Nephron (organoid): Measurements from ENCODE around the gene TRPM6.
"Not testable (repeated sequence)": the region's sequence is repeated elsewhere in the genome, so short reads cannot be mapped to it uniquely, and the experiment has no call there.

Experiments
- H3K27ac Mint-ChIP-seq, 3 experiments: 2 replicates each; pipeline ENCODE4 v1.8.0; 2020; ENCODE audit warnings: mixed read lengths in 3 of 3, mild to moderate bottlenecking in 2 of 3, moderate library complexity in 1 of 3
- H3K27me3 Mint-ChIP-seq: 2 replicates; pipeline ENCODE4 v1.8.0; 2021; ENCODE audit warnings: low read depth, mild to moderate bottlenecking, moderate library complexity, mixed read lengths
- H3K36me3 Mint-ChIP-seq: 2 replicates; pipeline ENCODE4 v1.8.0; 2020; ENCODE audit warnings: low read depth, mixed read lengths
- H3K4me1 Mint-ChIP-seq: 2 replicates; pipeline ENCODE4 v1.8.0; 2020; ENCODE audit warnings: mixed read lengths
- H3K4me3 Mint-ChIP-seq, 3 experiments: 2 replicates each; pipeline ENCODE4 v1.8.0; 2020; ENCODE audit warnings: mild to moderate bottlenecking in 3 of 3, mixed read lengths in 3 of 3, moderate library complexity in 2 of 3
- H3K9me3 Mint-ChIP-seq: 2 replicates; pipeline ENCODE4 v1.8.0; 2020; ENCODE audit warnings: mixed read lengths
- CTCF ChIP-seq, 3 experiments: fragments of 200-600 bp; sonication (generic); IDR thresholded peaks; one replicate each; pipeline ENCODE4 v1.5.0; 2021; ENCODE audit warnings: antibody characterized with exemption in 3 of 3; ENCODE audit not compliant: unreplicated experiment in 3 of 3

Gene TRPM6

DNA sequence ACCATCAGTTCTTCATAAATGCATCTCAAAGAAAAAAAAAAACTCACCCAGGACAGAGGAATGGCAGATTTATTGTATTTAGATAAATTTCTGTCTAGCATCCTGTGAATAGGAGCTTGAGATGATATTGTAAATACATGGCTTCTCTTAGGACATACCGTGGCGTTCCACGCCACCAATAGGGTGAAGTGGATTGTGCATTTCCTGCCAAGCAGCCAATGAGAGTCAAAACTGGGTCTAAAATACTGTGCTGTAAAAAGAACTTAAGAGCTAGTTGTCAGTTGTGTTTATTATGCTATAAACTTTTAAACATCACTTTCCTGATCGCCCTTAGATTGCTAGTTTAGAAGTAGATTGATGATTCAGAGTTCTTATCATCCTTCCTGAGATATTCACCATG, 20.9 kb upstream of the TRPM6 start:
- Mint-ChIP-seq H3K27ac (no peak overlapping the region), H3K4me1 (no peaks in the 10 kb centered on the region), H3K36me3 (no peaks in the 10 kb centered on the region), H3K27me3 (peaks cover 6% of the 10 kb centered on the region), H3K4me3 (no peak overlapping the region), H3K9me3 (peaks cover 2% of the 10 kb centered on the region)
- no peak for TF ChIP-seq CTCF (IDR thresholded peaks at IDR 0.05; ENCODE audit: unreplicated experiment in 3 of 3)

DNA sequence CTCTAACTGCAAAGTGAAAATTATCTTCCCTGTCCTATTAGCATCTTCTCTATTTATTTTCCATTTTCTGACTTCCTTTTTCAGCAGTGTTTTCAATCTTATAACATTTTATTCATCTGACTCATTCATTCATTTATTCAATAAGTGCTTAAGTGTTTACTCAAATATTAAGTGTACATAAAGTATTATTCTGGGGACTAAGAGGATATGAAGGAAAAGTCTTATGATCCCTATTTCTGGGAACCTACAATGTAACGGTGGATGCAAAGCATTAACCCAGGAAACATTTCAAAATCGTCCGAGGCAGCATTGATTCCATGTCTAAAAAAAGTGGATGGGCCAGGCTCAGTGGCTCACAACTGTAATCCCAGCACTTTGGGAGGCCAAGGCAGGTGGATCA, 19.4 kb upstream of the TRPM6 start:
- no peaks in the 10 kb centered on the region for H3K4me1 Mint-ChIP-seq
- peaks cover 2% of the 10 kb centered on the region for H3K9me3 Mint-ChIP-seq
- H3K27ac Mint-ChIP-seq = no peak overlapping the region
- H3K36me3 Mint-ChIP-seq = no peaks in the 10 kb centered on the region
- peaks cover 6% of the 10 kb centered on the region for H3K27me3 Mint-ChIP-seq
- no peak overlapping the region for H3K4me3 Mint-ChIP-seq
- no peak for TF ChIP-seq CTCF (IDR thresholded peaks at IDR 0.05; ENCODE audit: unreplicated experiment in 3 of 3)

- Mint-ChIP-seq H3K27ac (no peak overlapping the region), H3K4me1 (no peaks in the 10 kb centered on the region), H3K27me3 (peaks cover 6% of the 10 kb centered on the region), H3K9me3 (no peaks in the 10 kb centered on the region), H3K4me3 (no peak overlapping the region), H3K36me3 (no peaks in the 10 kb centered on the region)
- no peak for TF ChIP-seq CTCF (IDR thresholded peaks at IDR 0.05; ENCODE audit: unreplicated experiment in 3 of 3)
Observed at GRCh38 chr9:74901001-74901400, 13.3 kb upstream of the TRPM6 start.

DNA sequence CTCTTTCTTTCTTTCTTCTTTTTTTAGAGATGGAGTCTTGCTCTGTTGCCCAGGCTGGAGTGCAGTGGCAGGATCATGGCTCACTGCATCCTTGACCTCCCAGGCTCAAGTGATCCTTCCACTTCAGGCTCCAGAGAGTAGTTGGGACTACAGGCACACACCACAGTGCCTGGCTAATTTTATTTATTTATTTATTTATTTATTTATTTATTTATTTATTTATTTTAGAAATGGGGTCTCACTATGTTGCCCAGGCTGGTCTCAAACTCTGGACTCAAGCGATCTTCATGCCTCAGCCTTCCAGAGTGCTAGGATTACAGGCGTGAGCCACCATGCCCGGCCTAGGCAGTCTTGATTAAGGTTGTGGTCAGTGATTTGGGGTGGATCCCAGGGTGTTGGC, 728 bp upstream of the TRPM6 start:
- not testable (repeated sequence) for H3K27ac Mint-ChIP-seq, H3K4me1 Mint-ChIP-seq, H3K36me3 Mint-ChIP-seq, H3K9me3 Mint-ChIP-seq
- Mint-ChIP-seq H3K4me3 (peak overlapping the region; percentile 47 to 89 (median 70)), H3K27me3 (peaks cover 39% of the 10 kb centered on the region)

DNA sequence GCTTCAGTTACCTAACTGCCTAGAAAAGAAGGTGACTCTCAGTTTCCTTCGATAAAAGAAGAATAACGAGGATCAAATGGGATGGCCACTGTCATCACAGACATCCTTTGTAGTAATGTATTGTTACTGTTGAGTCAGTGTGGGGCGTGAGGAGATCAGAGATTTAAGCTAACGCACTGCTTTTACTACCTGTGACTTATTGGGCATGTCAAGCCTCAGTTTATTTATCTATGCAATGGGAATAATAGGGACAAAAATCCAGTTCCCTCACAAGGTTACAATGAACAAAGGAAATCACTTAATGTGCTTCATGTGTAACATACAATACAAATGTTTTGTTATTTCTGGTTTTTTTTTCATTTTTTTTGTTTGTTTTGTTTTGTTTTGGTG, 255 bp upstream of the TRPM6 start:
- Mint-ChIP-seq H3K4me3 (peak overlapping the region; percentile 89 to 97 (median 92)), H3K9me3 (no peaks in the 10 kb centered on the region), H3K27ac (no peak overlapping the region), H3K27me3 (peaks cover 39% of the 10 kb centered on the region), H3K4me1 (no peaks in the 10 kb centered on the region), H3K36me3 (no peaks in the 10 kb centered on the region)
- no peak for TF ChIP-seq CTCF (IDR thresholded peaks at IDR 0.05; ENCODE audit: unreplicated experiment in 3 of 3)

GRCh38 chr9:74876382-74876949, 11.3 kb downstream of the TRPM6 start:
- no peaks in the 10 kb centered on the region for H3K36me3 Mint-ChIP-seq
- peaks cover 15% of the 10 kb centered on the region for H3K9me3 Mint-ChIP-seq
- H3K27ac Mint-ChIP-seq = no peak overlapping the region
- no peaks in the 10 kb centered on the region for H3K27me3 Mint-ChIP-seq
- H3K4me1 Mint-ChIP-seq = no peaks in the 10 kb centered on the region
- TF ChIP-seq CTCF (IDR thresholded peaks at IDR 0.05; ENCODE audit: unreplicated experiment in 3 of 3) = no peak
- H3K4me3 Mint-ChIP-seq = no peak overlapping the region
